H9 (cell line): ENCODE measurements around the gene KRT77. TPM values are rescaled to one million over a fixed set of nuclear protein-coding genes. Genes with fewer than 3 reads are reported as not detected.

Experiments
- DNase-seq: peaks from one replicate; pipeline ENCODE4 v3.0.0-alpha.2; 2017
- H2AFZ ChIP-seq: one replicate; pipeline ENCODE4 v1.6.1; 2013; ENCODE audit warnings: mild to moderate bottlenecking, low read length, control low read depth, moderate library complexity
- H2AK5ac ChIP-seq: 2 replicates; pipeline ENCODE4 v1.6.1; 2013; ENCODE audit warnings: low read length, control low read depth, mixed read lengths; ENCODE audit not compliant: insufficient read length
- H2BK120ac ChIP-seq: one replicate; pipeline ENCODE4 v1.6.1; 2013; ENCODE audit warnings: low read depth, mild to moderate bottlenecking, low read length, control low read depth, inconsistent platforms; ENCODE audit not compliant: poor library complexity, severe bottlenecking
- H2BK12ac ChIP-seq: 2 replicates; pipeline ENCODE4 v1.6.1; 2013; ENCODE audit warnings: low read length, control low read depth, mixed read lengths, low read depth; ENCODE audit not compliant: insufficient read length
- H2BK15ac ChIP-seq: 2 replicates; pipeline ENCODE4 v1.6.1; 2013; ENCODE audit warnings: low read depth, low read length, control low read depth
- H2BK20ac ChIP-seq: one replicate; pipeline ENCODE4 v1.6.1; 2013; ENCODE audit warnings: low read depth, mild to moderate bottlenecking, low read length, control low read depth, inconsistent platforms; ENCODE audit not compliant: poor library complexity, severe bottlenecking
- H2BK5ac ChIP-seq: 2 replicates; pipeline ENCODE4 v1.6.1; 2013; ENCODE audit warnings: low read length, control low read depth, mixed read lengths; ENCODE audit not compliant: insufficient read length
- H3K14ac ChIP-seq: 2 replicates; pipeline ENCODE4 v1.6.1; 2013; ENCODE audit warnings: low read length, control low read depth; ENCODE audit not compliant: insufficient read depth
- H3K18ac ChIP-seq: 2 replicates; pipeline ENCODE4 v1.6.1; 2013; ENCODE audit warnings: low read depth, mild to moderate bottlenecking, mixed read lengths, low read length, control low read depth; ENCODE audit not compliant: insufficient read length
- H3K23ac ChIP-seq: 2 replicates; pipeline ENCODE4 v1.6.1; 2013; ENCODE audit warnings: low read length, control low read depth, mixed read lengths, low read depth; ENCODE audit not compliant: insufficient read length
- H3K23me2 ChIP-seq: 2 replicates; pipeline ENCODE4 v1.6.1; 2013; ENCODE audit warnings: low read depth, mild to moderate bottlenecking, mixed read lengths, low read length, control low read depth; ENCODE audit not compliant: insufficient read length, poor library complexity, severe bottlenecking
- H3K27ac ChIP-seq: 2 replicates; pipeline ENCODE4 v1.5.1; 2013; ENCODE audit warnings: low read length, control low read depth, mixed read lengths, low read depth; ENCODE audit not compliant: insufficient read length
- H3K27me3 ChIP-seq: 2 replicates; pipeline ENCODE4 v1.6.1; 2013; ENCODE audit warnings: low read length, control low read depth, inconsistent platforms; ENCODE audit not compliant: insufficient read depth
- H3K4ac ChIP-seq: 2 replicates; pipeline ENCODE4 v1.6.1; 2013; ENCODE audit warnings: low read depth, mild to moderate bottlenecking, control low read depth, inconsistent platforms, low read length, moderate library complexity
- H3K4me1 ChIP-seq: 2 replicates; pipeline ENCODE4 v1.6.1; 2013; ENCODE audit warnings: low read length, control low read depth, inconsistent platforms; ENCODE audit not compliant: insufficient read depth
- H3K4me2 ChIP-seq: 2 replicates; pipeline ENCODE4 v1.6.1; 2013; ENCODE audit warnings: low read length, control low read depth, mixed read lengths; ENCODE audit not compliant: insufficient read length, insufficient read depth
- H3K56ac ChIP-seq: 2 replicates; pipeline ENCODE4 v1.6.1; 2013; ENCODE audit warnings: low read depth, mild to moderate bottlenecking, mixed read lengths, low read length, control low read depth; ENCODE audit not compliant: insufficient read length
- H3K79me1 ChIP-seq: 2 replicates; pipeline ENCODE4 v1.6.1; 2013; ENCODE audit warnings: low read depth, mild to moderate bottlenecking, moderate library complexity, low read length, control low read depth, inconsistent platforms; ENCODE audit not compliant: insufficient read depth, poor library complexity, severe bottlenecking
- H3K79me2 ChIP-seq: 2 replicates; pipeline ENCODE4 v1.6.1; 2013; ENCODE audit warnings: low read length, control low read depth, inconsistent platforms; ENCODE audit not compliant: insufficient read depth
- H3K9ac ChIP-seq: 2 replicates; pipeline ENCODE4 v1.6.1; 2013; ENCODE audit warnings: low read length, control low read depth, mixed read lengths; ENCODE audit not compliant: insufficient read length; ENCODE audit errors: extremely low read depth
- H3K9me3 ChIP-seq: one replicate; pipeline ENCODE4 v1.6.1; 2013; ENCODE audit warnings: low read depth, low read length, inconsistent platforms; ENCODE audit not compliant: control insufficient read depth
- H3T11ph ChIP-seq: one replicate; pipeline ENCODE4 v1.6.1; 2013; ENCODE audit warnings: mild to moderate bottlenecking, low read length, control low read depth, inconsistent platforms
- H4K20me1 ChIP-seq: one replicate; pipeline ENCODE4 v1.6.1; 2013; ENCODE audit not compliant: control insufficient read depth, insufficient read length, insufficient read depth
- H4K5ac ChIP-seq: 2 replicates; pipeline ENCODE4 v1.6.1; 2013; ENCODE audit warnings: low read depth, mild to moderate bottlenecking, mixed read lengths, low read length, control low read depth; ENCODE audit not compliant: insufficient read length
- H4K8ac ChIP-seq: replicated peaks from 2 replicates; pipeline ENCODE4 v1.6.1; 2013; ENCODE audit warnings: low read length, control low read depth, mixed read lengths, low read depth; ENCODE audit not compliant: insufficient read length
- H4K91ac ChIP-seq: 2 replicates; pipeline ENCODE4 v1.6.1; 2013; ENCODE audit warnings: low read depth, mild to moderate bottlenecking, moderate library complexity, mixed read lengths, low read length, control low read depth; ENCODE audit not compliant: insufficient read length
- H3K27ac Mint-ChIP-seq, 3 experiments: 2 replicates in 2 of 3; 3 replicates in 1 of 3; pipeline ENCODE4 v1.8.0; 2020 to 2021; ENCODE audit warnings: mixed read lengths in 3 of 3, mild to moderate bottlenecking in 1 of 3, moderate library complexity in 1 of 3
- H3K27me3 Mint-ChIP-seq: 2 replicates; pipeline ENCODE4 v1.8.0; 2021; ENCODE audit warnings: low read depth, mild to moderate bottlenecking, moderate library complexity, mixed read lengths
- H3K36me3 Mint-ChIP-seq, 3 experiments: 2 replicates in 2 of 3; 3 replicates in 1 of 3; pipeline ENCODE4 v1.8.0; 2020 to 2021; ENCODE audit warnings: low read depth in 3 of 3, mixed read lengths in 3 of 3; ENCODE audit not compliant: insufficient read depth in 1 of 3
- H3K4me1 Mint-ChIP-seq, 2 experiments: 2 replicates each; pipeline ENCODE4 v1.8.0; 2020; ENCODE audit warnings: mixed read lengths in 2 of 2
- H3K4me3 Mint-ChIP-seq, 2 experiments: 2 replicates in 1 of 2; 3 replicates in 1 of 2; pipeline ENCODE4 v1.8.0; 2020 to 2021; ENCODE audit warnings: mild to moderate bottlenecking in 2 of 2, mixed read lengths in 2 of 2, moderate library complexity in 1 of 2
- H3K9me3 Mint-ChIP-seq, 2 experiments: 2 replicates in 1 of 2; 3 replicates in 1 of 2; pipeline ENCODE4 v1.8.0; 2020; ENCODE audit warnings: mild to moderate bottlenecking in 2 of 2, mixed read lengths in 2 of 2, moderate library complexity in 1 of 2
- WGBS: extraction: QIAGEN DNeasy Blood & Tissue Kit; methylation state at CpG from one replicate; pipeline ENCODE4 v1.1.7; 2013; ENCODE audit warnings: missing lambda C conversion rate, low lambda C conversion rate, mixed read lengths; ENCODE audit not compliant: insufficient read length; ENCODE audit errors: extremely low coverage; 5-methylcytosine and 5-hydroxymethylcytosine counted together
- total RNA-seq: library from RNA; stranded (reverse); gene quantifications from 2 replicates; pipeline ENCODE4 v1.2.1, GENCODE V29; 2021
- TF ChIP-seq, protein P1 (sequence below): fragments of 200-600 bp; sonication (generic); conservative IDR thresholded peaks from 3 replicates; pipeline ENCODE4 v1.8.0; 2021; ENCODE audit warnings: antibody characterized with exemption, mild to moderate bottlenecking

The KRT77 gene
- total RNA-seq, 1 experiment from 2014 or later, result not detected

DNA sequence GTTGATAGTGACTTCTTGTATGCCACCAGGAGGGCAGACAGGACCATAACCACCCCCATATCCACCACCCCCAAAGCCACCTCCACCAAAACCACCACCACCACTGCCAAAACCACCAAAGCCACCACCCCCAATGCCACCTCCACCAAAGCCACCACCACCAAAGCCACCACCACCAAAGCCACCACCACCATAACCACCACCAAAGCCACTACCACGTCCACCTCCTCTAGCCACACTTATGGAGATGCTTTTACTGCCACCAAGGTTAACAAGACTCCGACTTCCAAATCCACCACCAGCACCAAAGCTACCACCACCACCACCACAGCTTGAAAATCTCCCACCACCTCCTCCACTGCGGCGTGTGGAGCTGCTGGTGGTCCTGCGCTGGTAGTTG is 23.4 kb downstream of the KRT77 start:
- Histone ChIP-seq H2BK20ac (no peak overlapping the region), H2AK5ac (no peak overlapping the region), H2BK5ac (no peak overlapping the region), H3K4ac (no peak overlapping the region), H3K14ac (no peak overlapping the region), H2BK120ac (no peak overlapping the region), H2BK12ac (no peak overlapping the region), H3K56ac (no peak overlapping the region), H2BK15ac (no peak overlapping the region), H2AFZ (no peak overlapping the region), H3K27me3 (no peaks in the 10 kb centered on the region; the same call in 1 of the 2 replicates), H3K79me1 (no peaks in the 10 kb centered on the region), H3K9me3 (no peaks in the 10 kb centered on the region), H4K91ac (no peak overlapping the region), H4K5ac (no peak overlapping the region), H3K23ac (no peak overlapping the region), H4K8ac (no peak overlapping the region), H3K4me2 (no peak overlapping the region), H3K4me1 (no peaks in the 10 kb centered on the region), H3K79me2 (no peaks in the 10 kb centered on the region), H3K27ac (no peak overlapping the region), H4K20me1 (no peaks in the 10 kb centered on the region), H3K9ac (no peak overlapping the region), H3K18ac (no peak overlapping the region), H3T11ph (no peak overlapping the region), H3K23me2 (no peaks in the 10 kb centered on the region)
- Mint-ChIP-seq H3K36me3 (no peaks in the 10 kb centered on the region), H3K27ac (no peak overlapping the region), H3K4me1 (peaks cover 0 to 5% of the 10 kb centered on the region in 2 experiments; a peak in 2 of 4 replicates), H3K9me3 (no peaks in the 10 kb centered on the region), H3K27me3 (peaks cover 39% of the 10 kb centered on the region), H3K4me3 (no peak overlapping the region)
- no CpG with 5 or more reads among the region's 5 CpGs for WGBS
- TF ChIP-seq, protein P1, sequence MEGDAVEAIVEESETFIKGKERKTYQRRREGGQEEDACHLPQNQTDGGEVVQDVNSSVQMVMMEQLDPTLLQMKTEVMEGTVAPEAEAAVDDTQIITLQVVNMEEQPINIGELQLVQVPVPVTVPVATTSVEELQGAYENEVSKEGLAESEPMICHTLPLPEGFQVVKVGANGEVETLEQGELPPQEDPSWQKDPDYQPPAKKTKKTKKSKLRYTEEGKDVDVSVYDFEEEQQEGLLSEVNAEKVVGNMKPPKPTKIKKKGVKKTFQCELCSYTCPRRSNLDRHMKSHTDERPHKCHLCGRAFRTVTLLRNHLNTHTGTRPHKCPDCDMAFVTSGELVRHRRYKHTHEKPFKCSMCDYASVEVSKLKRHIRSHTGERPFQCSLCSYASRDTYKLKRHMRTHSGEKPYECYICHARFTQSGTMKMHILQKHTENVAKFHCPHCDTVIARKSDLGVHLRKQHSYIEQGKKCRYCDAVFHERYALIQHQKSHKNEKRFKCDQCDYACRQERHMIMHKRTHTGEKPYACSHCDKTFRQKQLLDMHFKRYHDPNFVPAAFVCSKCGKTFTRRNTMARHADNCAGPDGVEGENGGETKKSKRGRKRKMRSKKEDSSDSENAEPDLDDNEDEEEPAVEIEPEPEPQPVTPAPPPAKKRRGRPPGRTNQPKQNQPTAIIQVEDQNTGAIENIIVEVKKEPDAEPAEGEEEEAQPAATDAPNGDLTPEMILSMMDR, result no peak
- DNase-seq, result no peak
